Dendritic cell treated with granulocyte-macrophage colony-stimulating factor and Interleukin-4, amounts not matched to agents 40 ng/mL and 50 ng/mL, for 4 days (primary cell): ENCODE results near the gene CCDC200.
"Not testable (repeated sequence)": the region's sequence is repeated elsewhere in the genome, so short reads cannot be mapped to it uniquely, and the experiment has no call there.

Experiments
- H3K27ac Mint-ChIP-seq: one replicate; pipeline ENCODE4 v1.8.0; 2022; ENCODE audit warnings: mild to moderate bottlenecking, mixed read lengths
- H3K27me3 Mint-ChIP-seq: one replicate; pipeline ENCODE4 v1.8.0; 2022; ENCODE audit warnings: mild to moderate bottlenecking, mixed read lengths
- H3K36me3 Mint-ChIP-seq: one replicate; pipeline ENCODE4 v1.8.0; 2022; ENCODE audit warnings: low read depth, mixed read lengths
- H3K4me1 Mint-ChIP-seq: one replicate; pipeline ENCODE4 v1.8.0; 2022; ENCODE audit warnings: low read depth, mixed read lengths
- H3K4me3 Mint-ChIP-seq: one replicate; pipeline ENCODE4 v1.8.0; 2022; ENCODE audit warnings: mild to moderate bottlenecking, moderate library complexity, mixed read lengths
- H3K9me3 Mint-ChIP-seq: one replicate; pipeline ENCODE4 v1.8.0; 2022; ENCODE audit warnings: mixed read lengths
- intact Hi-C: fragments of 100-400 bp; cut with micrococcal nuclease; formaldehyde crosslinking; loops from one replicate; pipeline ENCODE4 v1.15.0; 2022

The CCDC200 gene

DNA sequence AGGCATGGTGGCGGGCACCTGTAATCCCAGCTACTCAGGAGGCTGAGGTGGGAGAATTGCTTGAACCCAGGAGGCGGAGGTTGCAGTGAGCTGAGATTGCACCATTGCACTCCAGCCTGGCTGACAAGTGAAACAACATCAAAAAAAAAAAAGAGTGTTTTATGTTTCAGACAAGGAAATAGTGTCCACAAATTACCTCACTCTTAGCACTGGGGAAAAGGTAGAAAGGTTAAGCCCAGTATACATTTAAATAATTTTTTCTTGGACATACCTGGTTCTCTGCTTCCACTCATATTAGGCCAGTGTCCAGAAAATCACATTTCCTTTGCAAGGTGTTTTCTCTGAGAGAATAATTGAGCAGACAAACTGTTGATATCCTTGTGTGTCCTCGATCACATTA, 25.4 kb downstream of the CCDC200 start:
- H3K9me3 Mint-ChIP-seq, H3K4me1 Mint-ChIP-seq, H3K27ac Mint-ChIP-seq, H3K4me3 Mint-ChIP-seq, intact Hi-C loops, H3K27me3 Mint-ChIP-seq: not testable (repeated sequence)
- H3K36me3 Mint-ChIP-seq, result peaks cover 100% of the 10 kb centered on the region

DNA sequence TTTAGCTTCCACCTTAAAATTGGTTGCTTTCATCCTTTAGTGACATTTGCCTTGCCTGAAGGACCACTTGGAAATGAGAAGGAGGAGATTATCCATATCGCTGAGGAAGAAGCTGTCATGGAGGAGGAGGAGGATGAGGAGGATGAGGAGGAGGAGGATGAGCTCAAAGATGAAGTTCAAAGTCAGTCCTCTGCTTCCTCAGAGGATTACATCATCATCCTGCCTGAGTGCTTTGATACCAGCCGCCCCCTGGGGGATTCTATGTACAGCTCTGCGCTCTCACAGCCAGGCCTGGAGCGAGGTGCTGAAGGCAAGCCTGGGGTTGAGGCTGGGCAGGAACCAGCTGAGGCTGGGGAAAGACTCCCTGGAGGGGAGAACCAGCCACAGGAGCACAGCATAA, 28.3 kb downstream of the CCDC200 start:
- intact Hi-C loops, result no loop called here
- Mint-ChIP-seq H3K4me3 (no peak overlapping the region), H3K36me3 (peaks cover 100% of the 10 kb centered on the region), H3K27me3 (no peaks in the 10 kb centered on the region), H3K27ac (no peak overlapping the region), H3K9me3 (no peaks in the 10 kb centered on the region), H3K4me1 (no peaks in the 10 kb centered on the region)

DNA sequence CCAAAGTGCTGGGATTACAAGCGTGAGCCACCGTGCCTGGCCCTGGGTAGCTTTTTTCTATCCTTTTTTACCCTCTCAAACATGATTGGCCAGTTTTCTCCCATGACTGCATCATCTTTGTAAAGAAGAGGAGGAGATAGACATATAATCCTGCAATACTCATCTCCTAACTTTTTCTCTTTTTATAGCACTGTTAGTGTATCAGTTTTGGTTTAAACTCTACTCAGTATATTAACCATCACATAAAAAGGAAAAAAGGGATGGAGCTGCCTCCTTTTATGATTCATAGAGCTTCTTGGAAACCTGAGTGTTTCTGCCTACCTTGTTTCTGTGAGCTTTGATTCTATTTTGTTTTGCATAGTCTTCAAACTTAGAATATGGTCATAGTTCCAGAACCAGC, 28.8 kb downstream of the CCDC200 start:
- intact Hi-C loops, result loop anchor here (10.0 kb wide), 1 partner anchor 305 kb away; no protein-coding TSS in a partner anchor
- Mint-ChIP-seq H3K4me3 (no peak overlapping the region), H3K27me3 (no peaks in the 10 kb centered on the region), H3K36me3 (peaks cover 100% of the 10 kb centered on the region), H3K27ac (no peak overlapping the region), H3K9me3 (no peaks in the 10 kb centered on the region), H3K4me1 (no peaks in the 10 kb centered on the region)

DNA sequence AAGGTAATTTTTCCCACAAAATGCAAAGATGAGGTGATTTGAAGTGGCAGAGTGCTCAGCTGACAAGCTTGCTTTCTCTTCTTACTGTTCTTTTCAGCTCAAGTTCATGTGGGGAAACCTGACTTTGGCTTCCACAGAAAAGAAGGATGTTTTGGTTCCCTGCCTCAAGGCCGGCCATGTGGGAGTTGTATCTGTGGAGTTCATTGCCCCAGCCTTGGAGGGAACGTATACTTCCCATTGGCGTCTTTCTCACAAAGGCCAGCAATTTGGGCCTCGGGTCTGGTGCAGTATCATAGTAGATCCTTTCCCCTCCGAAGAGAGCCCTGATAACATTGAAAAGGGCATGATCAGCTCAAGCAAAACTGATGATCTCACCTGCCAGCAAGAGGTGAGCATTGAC, 35.2 kb downstream of the CCDC200 start:
- Mint-ChIP-seq H3K27ac (no peak overlapping the region), H3K4me3 (no peak overlapping the region), H3K27me3 (no peaks in the 10 kb centered on the region), H3K36me3 (peaks cover 100% of the 10 kb centered on the region), H3K9me3 (no peaks in the 10 kb centered on the region), H3K4me1 (no peaks in the 10 kb centered on the region)
- intact Hi-C loops, result loop anchor here (10.0 kb wide), 1 partner anchor 312 kb away; no protein-coding TSS in a partner anchor

DNA sequence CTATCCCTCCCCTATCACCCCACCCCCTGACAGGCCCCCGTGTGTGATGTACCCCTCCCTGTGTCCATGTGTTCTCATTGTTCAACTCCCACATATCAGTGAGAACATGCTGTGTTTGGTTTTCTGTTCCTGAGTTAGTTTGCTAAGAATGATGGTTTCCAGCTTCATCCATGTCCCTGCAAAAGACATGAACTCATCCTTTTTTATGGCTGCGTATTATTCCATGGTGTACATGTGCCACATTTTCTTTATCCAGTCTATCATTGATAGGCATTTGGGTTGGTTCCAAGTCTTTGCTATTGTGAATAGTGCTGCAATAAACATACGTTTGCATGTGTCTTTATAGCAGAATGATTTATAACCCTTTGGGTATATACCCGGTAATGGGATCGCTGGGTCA, 41.8 kb downstream of the CCDC200 start:
- H3K27ac Mint-ChIP-seq, H3K9me3 Mint-ChIP-seq, H3K27me3 Mint-ChIP-seq, intact Hi-C loops, H3K4me1 Mint-ChIP-seq, H3K4me3 Mint-ChIP-seq: not testable (repeated sequence)
- peaks cover 95% of the 10 kb centered on the region for H3K36me3 Mint-ChIP-seq

DNA sequence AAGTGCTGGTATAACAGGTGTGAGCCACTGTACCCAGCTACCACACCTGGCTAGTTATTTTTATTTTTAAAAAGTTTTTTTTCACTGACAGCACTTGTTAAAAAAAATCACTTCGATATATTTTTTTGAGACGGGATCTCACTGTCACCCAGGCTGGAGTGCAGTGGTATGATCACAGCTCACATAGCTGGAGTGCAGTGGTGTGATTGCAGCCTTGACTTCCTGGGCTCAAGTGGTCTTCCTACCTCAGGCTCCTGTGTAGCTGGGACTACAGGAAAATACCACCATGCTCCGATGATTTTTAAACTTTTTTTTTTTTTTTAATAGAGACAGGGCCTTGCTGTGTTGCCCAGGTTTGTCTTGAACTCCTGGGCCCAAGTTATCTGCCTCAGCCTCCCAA, 44.5 kb downstream of the CCDC200 start:
- Mint-ChIP-seq H3K9me3 (no peaks in the 10 kb centered on the region), H3K4me1 (no peaks in the 10 kb centered on the region), H3K27ac (no peak overlapping the region), H3K36me3 (peaks cover 91% of the 10 kb centered on the region), H3K27me3 (no peaks in the 10 kb centered on the region), H3K4me3 (no peak overlapping the region)
- intact Hi-C loops, result no loop called here

DNA sequence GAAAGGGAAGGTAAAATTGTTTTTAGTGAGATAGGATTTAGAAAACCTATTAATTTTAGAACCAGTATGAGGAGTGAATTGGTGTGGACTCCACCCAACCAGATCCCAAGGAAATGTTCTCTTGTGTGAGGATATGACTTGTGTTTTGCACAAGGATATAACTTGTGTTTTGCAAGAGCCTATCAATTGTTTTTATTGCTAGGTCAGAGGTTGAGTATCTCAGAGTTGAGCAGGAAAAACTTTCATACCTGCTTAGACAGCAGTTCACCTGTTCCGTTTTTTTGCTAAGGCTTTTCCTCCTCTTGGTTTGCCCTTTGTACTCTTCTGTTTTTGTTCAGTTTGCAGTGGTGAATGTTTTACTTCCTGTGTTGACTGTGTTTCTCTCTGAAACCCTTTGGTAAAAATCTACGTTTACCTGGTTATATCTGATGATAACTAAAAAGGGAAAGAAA, 52.3 kb downstream of the CCDC200 start:
- Mint-ChIP-seq H3K9me3 (no peaks in the 10 kb centered on the region), H3K4me3 (no peak overlapping the region), H3K27me3 (no peaks in the 10 kb centered on the region), H3K27ac (no peak overlapping the region), H3K4me1 (peaks cover 29% of the 10 kb centered on the region), H3K36me3 (peaks cover 60% of the 10 kb centered on the region)
- intact Hi-C loops, result no loop called here

DNA sequence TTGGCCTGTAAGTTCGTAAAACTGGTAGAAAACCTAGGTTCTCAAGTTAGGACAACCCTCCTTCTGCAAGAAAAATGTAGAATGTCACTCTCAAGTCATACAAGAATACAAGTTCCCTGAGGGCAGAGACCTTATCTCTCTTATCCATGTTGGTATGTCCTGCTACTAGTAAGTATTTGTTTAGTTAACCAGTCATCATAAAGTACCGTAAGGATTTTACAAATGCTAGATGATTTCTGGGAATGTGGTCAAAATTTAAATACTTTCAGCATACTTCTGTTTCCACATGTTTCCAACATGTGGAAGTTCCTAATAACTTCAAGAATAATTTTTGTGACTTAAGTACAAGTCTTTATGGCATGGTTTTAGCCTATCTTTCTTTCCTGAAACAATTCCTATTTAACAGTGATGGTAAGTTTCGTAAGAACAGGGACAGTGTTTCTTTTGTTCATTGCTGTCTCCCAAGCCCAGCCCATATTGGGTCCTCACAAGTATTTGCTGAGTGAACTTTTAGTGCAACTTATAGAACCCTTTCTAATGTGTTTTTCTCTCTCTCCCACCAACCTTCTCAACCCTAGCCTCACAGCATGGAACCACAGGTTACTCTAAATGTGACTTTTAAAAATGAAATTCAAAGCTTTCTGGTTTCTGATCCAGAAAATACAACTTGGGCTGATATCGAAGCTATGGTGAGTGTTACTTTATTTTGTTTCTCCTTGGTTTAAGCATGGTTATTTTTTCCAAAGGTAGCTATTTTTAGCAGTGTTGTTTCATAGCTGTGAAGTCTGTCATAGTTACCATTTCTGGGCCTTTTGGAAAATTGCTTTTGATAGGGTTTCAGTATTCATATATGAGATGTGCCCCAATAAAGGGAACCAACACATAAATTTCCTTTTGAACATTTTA, 53.0 kb downstream of the CCDC200 start:
- intact Hi-C loops, result no loop called here
- H3K4me1 Mint-ChIP-seq, result peaks cover 29% of the 10 kb centered on the region

DNA sequence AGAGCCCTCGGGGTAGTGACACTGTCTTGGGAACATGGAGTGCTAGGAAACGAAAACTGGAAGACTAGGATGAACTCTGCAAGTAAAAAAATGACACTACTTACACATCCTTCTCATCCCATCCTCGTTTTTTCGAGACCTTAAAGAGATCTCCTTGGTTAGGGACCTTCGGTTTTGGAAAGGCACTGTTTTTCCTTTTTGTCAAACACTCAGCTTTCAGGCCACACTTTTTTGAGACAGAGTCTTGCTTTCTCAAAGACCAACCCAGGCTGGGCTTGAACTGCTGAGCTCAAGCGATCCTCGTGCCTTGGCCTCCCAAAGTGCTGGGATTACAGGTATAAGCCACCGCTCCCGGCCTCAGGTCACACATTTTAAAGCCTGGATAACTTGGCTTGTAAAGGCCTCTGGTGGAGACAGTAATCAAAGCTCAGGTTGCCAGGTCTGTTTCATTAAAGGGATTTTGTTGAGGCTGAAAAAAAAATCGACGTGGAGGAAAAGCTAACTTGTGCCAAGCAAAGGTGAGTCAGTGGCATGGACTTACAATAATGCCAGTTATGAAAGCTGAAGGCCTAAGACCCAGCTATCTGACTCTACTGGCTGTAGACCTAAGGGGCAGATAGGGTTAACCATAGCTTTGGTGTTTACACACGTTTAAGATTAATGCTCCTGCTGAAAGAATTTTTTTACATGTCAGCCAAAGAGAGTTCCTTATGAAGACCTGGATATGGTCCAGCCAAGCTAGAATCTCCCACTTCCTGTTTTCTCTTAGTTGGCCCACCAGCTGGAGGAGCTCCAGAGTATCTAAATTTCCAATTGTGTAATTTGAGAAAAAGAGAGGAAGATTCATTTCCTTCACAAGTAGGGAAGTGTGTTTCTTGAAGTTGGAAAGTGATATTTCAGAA, 56.6 kb downstream of the CCDC200 start:
- peaks cover 27% of the 10 kb centered on the region for H3K4me1 Mint-ChIP-seq
- intact Hi-C loops, result loop anchor here (1.0 kb wide), 1 partner anchor 40 kb away; no protein-coding TSS in a partner anchor
- peaks cover 23% of the 10 kb centered on the region for H3K36me3 Mint-ChIP-seq
- H3K27ac Mint-ChIP-seq, result no peak overlapping the region
- H3K4me3 Mint-ChIP-seq, result peak overlapping the region; percentile 66
- no peaks in the 10 kb centered on the region for H3K27me3 Mint-ChIP-seq
- H3K9me3 Mint-ChIP-seq, result no peaks in the 10 kb centered on the region

More for the DNA sequence above, 53.0 kb downstream of the CCDC200 start:
- Mint-ChIP-seq H3K27ac (peak overlapping the region; percentile 32), H3K36me3 (peaks cover 53% of the 10 kb centered on the region), H3K9me3 (no peaks in the 10 kb centered on the region), H3K27me3 (no peaks in the 10 kb centered on the region), H3K4me3 (no peak overlapping the region)
